WTC11 (cell line): Measurements from ENCODE around the gene TRUB1. TPM values are rescaled to one million over a fixed set of nuclear protein-coding genes. Genes with fewer than 3 reads are reported as not detected.

Experiments
- ATAC-seq: fragments of 200-7000 bp; cut with Tn5 transposase; 2 replicates; pipeline ENCODE4 v1.10.0; 2021; ENCODE audit warnings: mild to moderate bottlenecking, moderate library complexity
- CTCF ChIA-PET: fragments of 300-600 bp; sonication (Branson Sonifier 250); formaldehyde crosslinking; loops from one replicate; lab custom pipeline; 2021; ENCODE audit warnings: antibody characterized with exemption; lab: Charles Lee
- POLR2A ChIA-PET: fragments of 350-600 bp; sonication (Branson Sonifier 250); formaldehyde crosslinking; loops from one replicate; lab custom pipeline; 2021; ENCODE audit warnings: antibody characterized with exemption; lab: Charles Lee
- DNase-seq: peaks from one replicate; pipeline ENCODE4 v3.0.0; 2021; ENCODE audit warnings: low spot score
- H3K27ac Mint-ChIP-seq: 2 replicates; pipeline ENCODE4 v1.8.0; 2021; ENCODE audit warnings: mixed read lengths
- H3K27me3 Mint-ChIP-seq: 2 replicates; pipeline ENCODE4 v1.8.0; 2021; ENCODE audit warnings: low read depth, mild to moderate bottlenecking, moderate library complexity, mixed read lengths
- H3K36me3 Mint-ChIP-seq: 2 replicates; pipeline ENCODE4 v1.8.0; 2021; ENCODE audit warnings: mixed read lengths
- H3K4me1 Mint-ChIP-seq: 2 replicates; pipeline ENCODE4 v1.8.0; 2022; ENCODE audit warnings: mixed read lengths
- H3K4me3 Mint-ChIP-seq: 2 replicates; pipeline ENCODE4 v1.8.0; 2021; ENCODE audit warnings: mild to moderate bottlenecking, moderate library complexity, mixed read lengths
- H3K9me3 Mint-ChIP-seq: 2 replicates; pipeline ENCODE4 v1.8.0; 2021; ENCODE audit warnings: mixed read lengths
- ATF2 ChIP-seq: sonication (generic); formaldehyde crosslinking; IDR thresholded peaks from 2 replicates; pipeline ENCODE4 v1.8.1; 2022; ENCODE audit warnings: low read depth, missing genetic modification reagents, borderline replicate concordance
- FOXK1 ChIP-seq: sonication (generic); formaldehyde crosslinking; IDR thresholded peaks from 2 replicates; pipeline ENCODE4 v1.8.0; 2022; ENCODE audit warnings: mild to moderate bottlenecking, moderate library complexity, missing genetic modification reagents
- FOXP4 ChIP-seq: sonication (generic); formaldehyde crosslinking; IDR thresholded peaks from 2 replicates; pipeline ENCODE4 v1.8.0; 2022; ENCODE audit warnings: mild to moderate bottlenecking, missing genetic modification reagents
- HMGXB4 ChIP-seq: sonication (generic); formaldehyde crosslinking; IDR thresholded peaks from 2 replicates; pipeline ENCODE4 v1.8.1; 2023; ENCODE audit warnings: mild to moderate bottlenecking, moderate library complexity, missing genetic modification reagents
- JAZF1 ChIP-seq: fragments of 250-450 bp; sonication (Bioruptor Pico); IDR thresholded peaks from 2 replicates; pipeline ENCODE4 v1.9.0; 2021; ENCODE audit warnings: moderate library complexity, mild to moderate bottlenecking, inconsistent platforms
- KAT7 ChIP-seq: sonication (generic); formaldehyde crosslinking; IDR thresholded peaks from 2 replicates; pipeline ENCODE4 v1.8.1; 2023; ENCODE audit warnings: missing genetic modification reagents, mild to moderate bottlenecking, borderline replicate concordance
- MYBL2 ChIP-seq: sonication (generic); formaldehyde crosslinking; IDR thresholded peaks from 2 replicates; pipeline ENCODE4 v1.8.1; 2023; ENCODE audit warnings: mild to moderate bottlenecking, moderate library complexity, missing genetic modification reagents
- NFYB ChIP-seq: sonication (generic); formaldehyde crosslinking; conservative IDR thresholded peaks from 2 replicates; pipeline ENCODE4 v1.8.0; 2022; ENCODE audit warnings: low read depth, missing genetic modification reagents
- PRDM15 ChIP-seq: sonication (generic); formaldehyde crosslinking; IDR thresholded peaks from 2 replicates; pipeline ENCODE4 v1.8.0; 2022; ENCODE audit warnings: missing genetic modification reagents
- RELA ChIP-seq: sonication (generic); formaldehyde crosslinking; IDR thresholded peaks from 2 replicates; pipeline ENCODE4 v1.8.1; 2022; ENCODE audit warnings: missing genetic modification reagents, mild to moderate bottlenecking, borderline replicate concordance
- SMAD4 ChIP-seq: sonication (generic); formaldehyde crosslinking; IDR thresholded peaks from 2 replicates; pipeline ENCODE4 v1.8.0; 2022; ENCODE audit warnings: mild to moderate bottlenecking, missing genetic modification reagents
- TP53 ChIP-seq: sonication (generic); formaldehyde crosslinking; IDR thresholded peaks from 2 replicates; pipeline ENCODE4 v1.8.1; 2023; ENCODE audit warnings: mild to moderate bottlenecking, missing genetic modification reagents
- USF2 ChIP-seq: sonication (generic); formaldehyde crosslinking; IDR thresholded peaks from 2 replicates; pipeline ENCODE4 v1.8.1; 2023; ENCODE audit warnings: mild to moderate bottlenecking, missing genetic modification reagents, moderate library complexity
- ZMAT4 ChIP-seq: fragments of 250-450 bp; sonication (Bioruptor Pico); IDR thresholded peaks from 2 replicates; pipeline ENCODE4 v1.9.0; 2021; ENCODE audit warnings: mild to moderate bottlenecking
- ZNF219 ChIP-seq: sonication (generic); formaldehyde crosslinking; IDR thresholded peaks from 2 replicates; pipeline ENCODE4 v1.8.0; 2023; ENCODE audit warnings: missing genetic modification reagents, mild to moderate bottlenecking, borderline replicate concordance
- ZNF263 ChIP-seq: sonication (generic); formaldehyde crosslinking; IDR thresholded peaks from 2 replicates; pipeline ENCODE4 v1.8.1; 2022; ENCODE audit warnings: low read depth, mild to moderate bottlenecking, moderate library complexity, missing genetic modification reagents
- ZNF317 ChIP-seq: sonication (generic); formaldehyde crosslinking; IDR thresholded peaks from 2 replicates; pipeline ENCODE4 v1.8.1; 2023; ENCODE audit warnings: low read depth, mild to moderate bottlenecking, moderate library complexity, missing genetic modification reagents, borderline replicate concordance
- ZNF423 ChIP-seq: fragments of 250-450 bp; sonication (Bioruptor Pico); IDR thresholded peaks from 2 replicates; pipeline ENCODE4 v2.1.2; 2022; ENCODE audit warnings: mild to moderate bottlenecking, moderate library complexity
- total RNA-seq: library from RNA; stranded (reverse); gene quantifications from 3 replicates; pipeline ENCODE4 v1.2.3, GENCODE V29; 2021

The TRUB1 gene
- total RNA-seq, 1 experiment from 2014 or later = 27.8 TPM

- Mint-ChIP-seq H3K4me1 (peaks cover 24% of the 10 kb centered on the region), H3K4me3 (no peak overlapping the region), H3K27me3 (no peaks in the 10 kb centered on the region), H3K9me3 (no peaks in the 10 kb centered on the region), H3K36me3 (no peaks in the 10 kb centered on the region), H3K27ac (no peak overlapping the region)
- CTCF ChIA-PET = no interaction called here
- DNase-seq = no peak
- no peak for TF ChIP-seq USF2 (CRISPR knock-in tag)
- no peak for TF ChIP-seq PRDM15 (CRISPR knock-in tag)
- POLR2A ChIA-PET = no interaction called here
- ATAC-seq = peak; percentile 12; the same call in 1 of the 2 replicates
Measured at GRCh38 chr10:115022733-115023132, 84.7 kb downstream of the TRUB1 start.

- Mint-ChIP-seq H3K4me3 (no peak overlapping the region), H3K27me3 (no peaks in the 10 kb centered on the region), H3K4me1 (peaks cover 24% of the 10 kb centered on the region), H3K9me3 (no peaks in the 10 kb centered on the region), H3K36me3 (no peaks in the 10 kb centered on the region), H3K27ac (no peak overlapping the region)
- DNase-seq (no peak), ATAC-seq (no peak)
- CTCF ChIA-PET = no interaction called here
- POLR2A ChIA-PET = no interaction called here
- TF ChIP-seq ZMAT4 = no peak
- no peak for TF ChIP-seq ATF2 (CRISPR knock-in tag)
- TF ChIP-seq SMAD4 (CRISPR knock-in tag) = no peak
- no peak for TF ChIP-seq MYBL2 (CRISPR knock-in tag)
- no peak for TF ChIP-seq TP53 (CRISPR knock-in tag)
Measured at GRCh38 chr10:115023715-115024114, 85.7 kb downstream of the TRUB1 start.

GRCh38 chr10:115024371-115024770 lies 86.4 kb downstream of the TRUB1 start:
- ChIA-PET CTCF (no interaction called here), POLR2A (no interaction called here)
- H3K4me3 Mint-ChIP-seq = no peak overlapping the region
- DNase-seq (no peak), ATAC-seq (no peak)
- H3K4me1 Mint-ChIP-seq = peaks cover 24% of the 10 kb centered on the region
- no peaks in the 10 kb centered on the region for H3K27me3 Mint-ChIP-seq
- H3K9me3 Mint-ChIP-seq = no peaks in the 10 kb centered on the region
- peak overlapping the region; percentile 13; the same call in 1 of the 2 replicates for H3K27ac Mint-ChIP-seq
- H3K36me3 Mint-ChIP-seq = no peaks in the 10 kb centered on the region
- no peak for TF ChIP-seq FOXP4
- no peak for TF ChIP-seq ZNF219 (CRISPR knock-in tag)
- TF ChIP-seq JAZF1 (CRISPR knock-in tag) = no peak
- no peak for TF ChIP-seq NFYB (CRISPR knock-in tag)
- TF ChIP-seq KAT7 (CRISPR knock-in tag) = no peak
- TF ChIP-seq ZNF423 (CRISPR knock-in tag) = no peak
- no peak for TF ChIP-seq HMGXB4 (CRISPR knock-in tag)
- TF ChIP-seq RELA (CRISPR knock-in tag) = no peak
- TF ChIP-seq FOXK1 = no peak
- TF ChIP-seq ZNF263 (CRISPR knock-in tag) = no peak
- TF ChIP-seq PRDM15 (CRISPR knock-in tag) = no peak
- TF ChIP-seq ZNF317 (CRISPR knock-in tag) = no peak
